ENCODE measurements around the gene PMIS2.

Gene PMIS2

GRCh38 chr19:35615036-35615435 lies 29.1 kb downstream of the PMIS2 start:
- in situ Hi-C loops (cut with MboI; ENCODE audit: low sequenced_read_pairs, unreplicated experiment) = no loop called here
- DNase-seq (ENCODE audit: low spot score) = no peak
- no peak for TF ChIP-seq CTCF (IDR thresholded peaks at IDR 0.05; ENCODE audit: borderline replicate concordance, control extremely low read depth, extremely low read depth, insufficient read depth, missing control alignments)

- DNase-seq (ENCODE audit: low spot score) = no peak
- in situ Hi-C loops (cut with MboI; ENCODE audit: low sequenced_read_pairs, unreplicated experiment) = no loop called here
- TF ChIP-seq CTCF (IDR thresholded peaks at IDR 0.05; ENCODE audit: borderline replicate concordance, control extremely low read depth, extremely low read depth, insufficient read depth, missing control alignments) = no peak
Observed at GRCh38 chr19:35618857-35619256, 32.9 kb downstream of the PMIS2 start.

GRCh38 chr19:35619290-35619923 lies 33.4 kb downstream of the PMIS2 start:
- in situ Hi-C loops (cut with MboI; ENCODE audit: low sequenced_read_pairs, unreplicated experiment) = no loop called here
- no peak for DNase-seq (ENCODE audit: low spot score)
- TF ChIP-seq CTCF (IDR thresholded peaks at IDR 0.05; ENCODE audit: borderline replicate concordance, control extremely low read depth, extremely low read depth, insufficient read depth, missing control alignments) = no peak

- in situ Hi-C loops (cut with MboI; ENCODE audit: low sequenced_read_pairs, unreplicated experiment) = no loop called here
- no peak for DNase-seq (ENCODE audit: low spot score)
- no peak for TF ChIP-seq CTCF (IDR thresholded peaks at IDR 0.05; ENCODE audit: borderline replicate concordance, control extremely low read depth, extremely low read depth, insufficient read depth, missing control alignments)
Observed at GRCh38 chr19:35620001-35620400, 34.0 kb downstream of the PMIS2 start.

- DNase-seq (ENCODE audit: low spot score) = no peak
- in situ Hi-C loops (cut with MboI; ENCODE audit: low sequenced_read_pairs, unreplicated experiment) = no loop called here
- no peak for TF ChIP-seq CTCF (IDR thresholded peaks at IDR 0.05; ENCODE audit: borderline replicate concordance, control extremely low read depth, extremely low read depth, insufficient read depth, missing control alignments)
Observed at GRCh38 chr19:35621708-35622107, 35.7 kb downstream of the PMIS2 start.

GRCh38 chr19:35622750-35623149 lies 36.8 kb downstream of the PMIS2 start:
- DNase-seq (ENCODE audit: low spot score) = no peak
- TF ChIP-seq CTCF (IDR thresholded peaks at IDR 0.05; ENCODE audit: borderline replicate concordance, control extremely low read depth, extremely low read depth, insufficient read depth, missing control alignments) = no peak
- in situ Hi-C loops (cut with MboI; ENCODE audit: low sequenced_read_pairs, unreplicated experiment) = no loop called here

All from GM13976 (cell line).